Uterus (tissue), 2 donors: ENCODE results near the gene WNT2.

Experiments
- CTCF ChIP-seq, 4 experiments: fragments of 200-600 bp in 2 of 4; fragments of 450-650 bp in 2 of 4; sonication (generic) in 2 of 4; IDR thresholded peaks; one replicate each; pipeline ENCODE4 v1.5.1; 2016 to 2019; ENCODE audit warnings: antibody characterized with exemption in 4 of 4, mild to moderate bottlenecking in 2 of 4, moderate library complexity in 1 of 4
- POLR2A ChIP-seq, 2 donors: fragments of 450-650 bp; IDR thresholded peaks; one replicate each; pipeline ENCODE4 v1.6.1; 2016; ENCODE audit warnings: antibody characterized with exemption in 2 of 2, mild to moderate bottlenecking in 1 of 2, moderate library complexity in 1 of 2

DNA sequence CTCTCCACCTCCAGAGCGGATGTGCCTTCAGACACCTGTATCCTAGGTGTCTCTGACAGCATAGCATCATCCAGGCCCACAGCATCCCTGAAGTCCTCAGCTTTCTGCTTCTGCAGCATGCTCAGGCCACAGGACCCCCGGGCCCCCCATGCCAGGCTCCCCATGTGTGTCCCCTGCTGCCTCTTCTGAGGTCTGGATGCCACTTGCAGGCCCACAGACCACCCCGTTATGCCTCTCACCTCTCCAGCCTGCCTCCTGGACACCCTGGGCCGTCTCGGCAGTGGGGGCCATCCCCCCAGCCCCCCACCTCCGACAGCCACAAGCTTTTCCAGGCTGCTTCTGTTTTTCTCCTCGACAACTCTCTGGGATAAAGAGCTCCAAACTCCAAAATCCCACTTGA, 84.4 kb downstream of the WNT2 start:
- TF ChIP-seq CTCF (IDR thresholded peaks at IDR 0.05) (no peak), POLR2A (IDR thresholded peaks at IDR 0.05) (no peak)
